GM12878 (cell line): ENCODE results near the gene POU5F2. TPM values are rescaled to one million over a fixed set of nuclear protein-coding genes. Genes with fewer than 3 reads are reported as not detected.

Experiments
- ATAC-seq: fragments of 200-7000 bp; cut with Tn5 transposase; 3 replicates; pipeline ENCODE4 v1.9.1; 2020; ENCODE audit warnings: mild to moderate bottlenecking, moderate library complexity
- BruUV-seq: library from RNA; stranded (reverse); fragments of 400-500 nt; replicated peaks from 2 replicates; lab custom pipeline; 2021; lab: Mats Ljungman, UMichigan
- CTCF ChIA-PET: fragments of 300-600 bp; sonication (Branson Sonifier 250); formaldehyde crosslinking; extraction: SDS; loops from one replicate; lab custom pipeline; 2021; ENCODE audit warnings: inconsistent platforms; lab: Yijun Ruan, JAX
- POLR2A ChIA-PET: fragments of 350-600 bp; formaldehyde crosslinking; extraction: SDS; loops from one replicate; lab custom pipeline; 2021; ENCODE audit warnings: inconsistent platforms; lab: Charles Lee
- RAD21 ChIA-PET: fragments of 300-600 bp; sonication (Branson Sonifier 250); formaldehyde crosslinking; loops from one replicate; lab custom pipeline; 2023; ENCODE audit warnings: antibody characterized with exemption; ENCODE audit not compliant: unreplicated experiment; lab: Charles Lee
- SMC1A ChIA-PET: fragments of 300-600 bp; sonication (Branson Sonifier 250); formaldehyde crosslinking; loops from one replicate; lab custom pipeline; 2023; ENCODE audit not compliant: unreplicated experiment, uncharacterized antibody; lab: Charles Lee
- DNase-seq: peaks from one replicate; pipeline ENCODE4 v3.0.0-alpha.2; 2011; ENCODE audit warnings: low read depth, low spot score
- FAIRE-seq: peaks from 3 replicates; lab custom pipeline; 2011; peaks lifted over from hg19 to GRCh38; lab: Jason Lieb, UNC
- H2AFZ ChIP-seq: 2 replicates; pipeline ENCODE4 v1.6.0; 2011; ENCODE audit warnings: low read depth, low read length, control low read depth; ENCODE audit not compliant: control insufficient read depth
- H3K27ac ChIP-seq: 2 replicates; pipeline ENCODE4 v1.5.1; 2011; ENCODE audit warnings: control low read depth; ENCODE audit not compliant: control insufficient read depth, insufficient read depth
- H3K27me3 ChIP-seq, 2 experiments: replicated peaks in 1 of 2; 2 replicates each; pipeline versions ENCODE4 v1.6.0 to v1.6.1; 2011; ENCODE audit warnings: low read length in 1 of 2; ENCODE audit not compliant: control insufficient read depth in 2 of 2, insufficient read depth in 2 of 2
- H3K36me3 ChIP-seq, 2 experiments: 2 replicates each; pipeline ENCODE4 v1.5.1; 2011; ENCODE audit warnings: low read length in 1 of 2; ENCODE audit not compliant: control insufficient read depth in 2 of 2, insufficient read depth in 2 of 2
- H3K4me1 ChIP-seq: 2 replicates; pipeline ENCODE4 v1.6.1; 2011; ENCODE audit warnings: mild to moderate bottlenecking, low read length, moderate library complexity, mixed read lengths; ENCODE audit not compliant: control insufficient read depth, insufficient read depth
- H3K4me2 ChIP-seq: 2 replicates; pipeline ENCODE4 v1.6.0; 2011; ENCODE audit warnings: control low read depth; ENCODE audit not compliant: control insufficient read depth, insufficient read depth
- H3K4me3 ChIP-seq: fragments of 200-600 bp; sonication (generic); 2 replicates; pipeline ENCODE4 v1.5.1; 2016
- H3K79me2 ChIP-seq: 2 replicates; pipeline ENCODE4 v1.6.0; 2011; ENCODE audit warnings: low read length; ENCODE audit not compliant: control insufficient read depth, insufficient read depth
- H3K9ac ChIP-seq: 2 replicates; pipeline ENCODE4 v1.8.0; 2011; ENCODE audit warnings: low read length, control low read depth, mixed read lengths; ENCODE audit not compliant: control insufficient read depth, insufficient read depth
- H3K9me3 ChIP-seq: replicated peaks from 3 replicates; pipeline ENCODE4 v1.5.1; 2011; ENCODE audit warnings: mild to moderate bottlenecking, low read length; ENCODE audit not compliant: control insufficient read depth, insufficient read depth
- H4K20me1 ChIP-seq: 2 replicates; pipeline ENCODE4 v1.6.0; 2011; ENCODE audit not compliant: control insufficient read depth, insufficient read depth
- BACH1 ChIP-seq: fragments of 450-650 bp; IDR thresholded peaks from 2 replicates; pipeline ENCODE4 v1.6.1; 2017; ENCODE audit warnings: mild to moderate bottlenecking, borderline replicate concordance
- BCLAF1 ChIP-seq: fragments of 450-650 bp; IDR thresholded peaks from 2 replicates; pipeline ENCODE4 v1.6.1; 2017; ENCODE audit warnings: antibody characterized with exemption, mild to moderate bottlenecking, moderate library complexity
- CHD4 ChIP-seq: fragments of 200-600 bp; sonication (generic); IDR thresholded peaks from 2 replicates; pipeline ENCODE4 v1.6.1; 2016; ENCODE audit warnings: mild to moderate bottlenecking
- KLF5 ChIP-seq: fragments of 450-650 bp; IDR thresholded peaks from 2 replicates; pipeline ENCODE4 v1.6.1; 2014; ENCODE audit warnings: mild to moderate bottlenecking; ENCODE audit not compliant: partially characterized antibody
- RCOR1 ChIP-seq: conservative IDR thresholded peaks from 2 replicates; pipeline ENCODE4 v1.6.1; 2012; ENCODE audit warnings: low read depth, low read length, improper control_type of control experiment
- RUNX3 ChIP-seq: IDR thresholded peaks from 2 replicates; pipeline ENCODE4 v1.6.1; 2012; ENCODE audit warnings: low read length, inconsistent platforms
- WGBS: methylation state at CpG from one replicate; pipeline ENCODE4 v1.1.6; 2016; ENCODE audit warnings: low lambda C conversion rate; ENCODE audit not compliant: insufficient replicate concordance, insufficient coverage; ENCODE audit errors: missing lambda C conversion rate; 5-methylcytosine and 5-hydroxymethylcytosine counted together
- in situ Hi-C: fragments of 300-500 bp; cut with MboI; formaldehyde crosslinking; loops from 9 replicates; pipeline ENCODE4 v1.14.3; 2018; ENCODE audit warnings: mixed read lengths
- intact Hi-C: fragments of 100-400 bp; cut with micrococcal nuclease; formaldehyde crosslinking; loops from one replicate; pipeline ENCODE4 v1.14.2; 2022; ENCODE audit not compliant: unreplicated experiment
- polyA plus RNA-seq, 11 experiments: library from polyadenylated mRNA; depleted of rRNA in 4 of 11; unstranded in 6 of 11; stranded (reverse) in 5 of 11; fragments of >200 nt; fragmentation: Nextera tagmentation in 4 of 11; fragmentation: Illumina TruSeq in 1 of 11; extraction: Ambion mirVana in 4 of 11; extraction: Trizol in 1 of 11; gene quantifications; 1 replicate in 1 of 11; 2 replicates in 10 of 11; pipeline versions ENCODE4 v1.2.1 to v1.2.3, GENCODE V29; 2011 to 2016; ENCODE audit warnings: inconsistent platforms in 2 of 11, missing spikeins in 2 of 11, low read depth in 1 of 11
- total RNA-seq, 4 experiments: library from RNA; depleted of rRNA in 3 of 4; stranded (reverse); fragments of >200 nt in 3 of 4; fragmentation: Illumina TruSeq in 1 of 4; extraction: Trizol in 1 of 4; gene quantifications; 2 replicates each; pipeline versions ENCODE4 v1.2.1 to v1.2.3, GENCODE V29; 2013 to 2021
- TF ChIP-seq, protein P1 (sequence below): IDR thresholded peaks from 2 replicates; pipeline ENCODE4 v1.6.1; 2012; ENCODE audit warnings: improper control_type of control experiment, low read depth, low read length; ENCODE audit not compliant: insufficient replicate concordance
- TF ChIP-seq, protein P2 (sequence below): fragments of 450-650 bp; IDR thresholded peaks from 2 replicates; pipeline ENCODE4 v1.6.1; 2017; ENCODE audit warnings: borderline replicate concordance

Gene POU5F2
- total and polyA plus RNA-seq, 10 of the 15 experiments (the other 5 are each of a cell fraction or from before 2014, with no cell fraction given), result under 0.01 to 1.4 (median 0.28) TPM

GRCh38 chr5:93708442-93708841 lies 33.0 kb downstream of the POU5F2 start (continued):
- TF ChIP-seq, protein P1, sequence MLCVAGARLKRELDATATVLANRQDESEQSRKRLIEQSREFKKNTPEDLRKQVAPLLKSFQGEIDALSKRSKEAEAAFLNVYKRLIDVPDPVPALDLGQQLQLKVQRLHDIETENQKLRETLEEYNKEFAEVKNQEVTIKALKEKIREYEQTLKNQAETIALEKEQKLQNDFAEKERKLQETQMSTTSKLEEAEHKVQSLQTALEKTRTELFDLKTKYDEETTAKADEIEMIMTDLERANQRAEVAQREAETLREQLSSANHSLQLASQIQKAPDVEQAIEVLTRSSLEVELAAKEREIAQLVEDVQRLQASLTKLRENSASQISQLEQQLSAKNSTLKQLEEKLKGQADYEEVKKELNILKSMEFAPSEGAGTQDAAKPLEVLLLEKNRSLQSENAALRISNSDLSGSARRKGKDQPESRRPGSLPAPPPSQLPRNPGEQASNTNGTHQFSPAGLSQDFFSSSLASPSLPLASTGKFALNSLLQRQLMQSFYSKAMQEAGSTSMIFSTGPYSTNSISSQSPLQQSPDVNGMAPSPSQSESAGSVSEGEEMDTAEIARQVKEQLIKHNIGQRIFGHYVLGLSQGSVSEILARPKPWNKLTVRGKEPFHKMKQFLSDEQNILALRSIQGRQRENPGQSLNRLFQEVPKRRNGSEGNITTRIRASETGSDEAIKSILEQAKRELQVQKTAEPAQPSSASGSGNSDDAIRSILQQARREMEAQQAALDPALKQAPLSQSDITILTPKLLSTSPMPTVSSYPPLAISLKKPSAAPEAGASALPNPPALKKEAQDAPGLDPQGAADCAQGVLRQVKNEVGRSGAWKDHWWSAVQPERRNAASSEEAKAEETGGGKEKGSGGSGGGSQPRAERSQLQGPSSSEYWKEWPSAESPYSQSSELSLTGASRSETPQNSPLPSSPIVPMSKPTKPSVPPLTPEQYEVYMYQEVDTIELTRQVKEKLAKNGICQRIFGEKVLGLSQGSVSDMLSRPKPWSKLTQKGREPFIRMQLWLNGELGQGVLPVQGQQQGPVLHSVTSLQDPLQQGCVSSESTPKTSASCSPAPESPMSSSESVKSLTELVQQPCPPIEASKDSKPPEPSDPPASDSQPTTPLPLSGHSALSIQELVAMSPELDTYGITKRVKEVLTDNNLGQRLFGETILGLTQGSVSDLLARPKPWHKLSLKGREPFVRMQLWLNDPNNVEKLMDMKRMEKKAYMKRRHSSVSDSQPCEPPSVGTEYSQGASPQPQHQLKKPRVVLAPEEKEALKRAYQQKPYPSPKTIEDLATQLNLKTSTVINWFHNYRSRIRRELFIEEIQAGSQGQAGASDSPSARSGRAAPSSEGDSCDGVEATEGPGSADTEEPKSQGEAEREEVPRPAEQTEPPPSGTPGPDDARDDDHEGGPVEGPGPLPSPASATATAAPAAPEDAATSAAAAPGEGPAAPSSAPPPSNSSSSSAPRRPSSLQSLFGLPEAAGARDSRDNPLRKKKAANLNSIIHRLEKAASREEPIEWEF, result no peak
- no peak for TF ChIP-seq BACH1

- FAIRE-seq (no peak), DNase-seq (no peak), ATAC-seq (no peak)
- Histone ChIP-seq H3K4me2 (no peak overlapping the region), H3K4me3 (no peak overlapping the region), H3K9ac (no peak overlapping the region), H4K20me1 (no peaks in the 10 kb centered on the region), H2AFZ (no peak overlapping the region), H3K27me3 (no peaks in the 10 kb centered on the region), H3K36me3 (no peaks in the 10 kb centered on the region), H3K27ac (no peak overlapping the region), H3K4me1 (no peaks in the 10 kb centered on the region), H3K79me2 (no peaks in the 10 kb centered on the region), H3K9me3 (no peaks in the 10 kb centered on the region)
- in situ Hi-C loops, result no loop called here
- TF ChIP-seq, protein P2, sequence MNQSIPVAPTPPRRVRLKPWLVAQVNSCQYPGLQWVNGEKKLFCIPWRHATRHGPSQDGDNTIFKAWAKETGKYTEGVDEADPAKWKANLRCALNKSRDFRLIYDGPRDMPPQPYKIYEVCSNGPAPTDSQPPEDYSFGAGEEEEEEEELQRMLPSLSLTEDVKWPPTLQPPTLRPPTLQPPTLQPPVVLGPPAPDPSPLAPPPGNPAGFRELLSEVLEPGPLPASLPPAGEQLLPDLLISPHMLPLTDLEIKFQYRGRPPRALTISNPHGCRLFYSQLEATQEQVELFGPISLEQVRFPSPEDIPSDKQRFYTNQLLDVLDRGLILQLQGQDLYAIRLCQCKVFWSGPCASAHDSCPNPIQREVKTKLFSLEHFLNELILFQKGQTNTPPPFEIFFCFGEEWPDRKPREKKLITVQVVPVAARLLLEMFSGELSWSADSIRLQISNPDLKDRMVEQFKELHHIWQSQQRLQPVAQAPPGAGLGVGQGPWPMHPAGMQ, result no peak
- TF ChIP-seq CHD4 (no peak), RUNX3 (no peak), BACH1 (no peak), RCOR1 (no peak), BCLAF1 (no peak), KLF5 (no peak)
- CTCF ChIA-PET, result no interaction called here
- RAD21 ChIA-PET, result no interaction called here
- 100% methylated on average over 1 of the region's 1 CpG for WGBS
- SMC1A ChIA-PET, result no interaction called here
- POLR2A ChIA-PET, result no interaction called here
- intact Hi-C loops, result no loop called here
- BruUV-seq, result no TSS peak
Measured at GRCh38 chr5:93705896-93706295, 35.5 kb downstream of the POU5F2 start.
